Testis (tissue), 3 donors: Measurements from ENCODE around the gene UTP15. TPM values are rescaled to one million over a fixed set of nuclear protein-coding genes. Genes with fewer than 3 reads are reported as not detected.

Experiments used
- DNase-seq: peaks from one replicate; pipeline ENCODE4 v3.0.0-alpha.2; 2019
- H3K27ac ChIP-seq, 2 donors: fragments of 200-600 bp; sonication (generic); one replicate each; pipeline ENCODE4 v1.5.1; 2019
- H3K27me3 ChIP-seq: fragments of 200-600 bp; sonication (generic); one replicate; pipeline ENCODE4 v1.5.1; 2019
- H3K36me3 ChIP-seq: fragments of 200-600 bp; sonication (generic); one replicate; pipeline ENCODE4 v1.5.1; 2017; ENCODE audit warnings: low read depth; ENCODE audit errors: missing control alignments
- H3K4me1 ChIP-seq: fragments of 200-600 bp; sonication (generic); one replicate; pipeline ENCODE4 v1.5.1; 2019
- H3K4me3 ChIP-seq, 2 donors: fragments of 200-600 bp; sonication (generic); one replicate each; pipeline ENCODE4 v1.5.1; 2017 to 2019
- H3K9me3 ChIP-seq: fragments of 200-600 bp; sonication (generic); one replicate; pipeline ENCODE4 v1.5.1; 2017
- POLR2A ChIP-seq: fragments of 450-650 bp; IDR thresholded peaks from one replicate; pipeline ENCODE4 v1.6.1; 2017; ENCODE audit warnings: antibody characterized with exemption, mild to moderate bottlenecking, moderate library complexity
- WGBS, 2 donors: methylation state at CpG; one replicate each; pipeline ENCODE4 v1.1.5; 2018; 5-methylcytosine and 5-hydroxymethylcytosine counted together
- intact Hi-C: fragments of 100-400 bp; cut with DNase I; formaldehyde crosslinking; loops from one replicate; pipeline ENCODE4 v1.15.1; 2023; ENCODE audit warnings: low total_unique reads
- polyA plus RNA-seq: library from polyadenylated mRNA; stranded (reverse); fragments of 350-450 nt; fragmentation: Illumina TruSeq; extraction: RNeasy Lipid Tissue Mini Kit (QIAGEN cat#74804); gene quantifications from one replicate; pipeline ENCODE4 v1.2.3, GENCODE V29; 2014; ENCODE audit warnings: low read depth, low replicate concordance; ENCODE audit not compliant: insufficient read depth
- total RNA-seq, 2 donors: library from RNA; depleted of rRNA; stranded (reverse); fragments of >200 nt; gene quantifications; one replicate each; pipeline ENCODE4 v1.2.3, GENCODE V29; 2016
- TF ChIP-seq, protein P1 (sequence below), 3 experiments: fragments of 450-650 bp in 2 of 3; fragments of 200-600 bp in 1 of 3; sonication (generic) in 1 of 3; IDR thresholded peaks; one replicate each; pipeline ENCODE4 v1.5.1; 2016 to 2019; ENCODE audit warnings: antibody characterized with exemption in 3 of 3, mild to moderate bottlenecking in 2 of 3, moderate library complexity in 1 of 3

Gene UTP15
- total and polyA plus RNA-seq, 3 donors from 2014 or later: 11.4 to 36.7 (median 34.9) TPM

GRCh38 chr5:73544429-73545402 is 20.8 kb upstream of the UTP15 start:
- intact Hi-C loops: no loop called here
- Histone ChIP-seq H3K36me3 (no peaks in the 10 kb centered on the region), H3K27ac (no peak overlapping the region), H3K4me1 (no peaks in the 10 kb centered on the region), H3K27me3 (no peaks in the 10 kb centered on the region), H3K4me3 (no peak overlapping the region), H3K9me3 (no peaks in the 10 kb centered on the region)
- TF ChIP-seq POLR2A: no peak
- TF ChIP-seq, protein P1, sequence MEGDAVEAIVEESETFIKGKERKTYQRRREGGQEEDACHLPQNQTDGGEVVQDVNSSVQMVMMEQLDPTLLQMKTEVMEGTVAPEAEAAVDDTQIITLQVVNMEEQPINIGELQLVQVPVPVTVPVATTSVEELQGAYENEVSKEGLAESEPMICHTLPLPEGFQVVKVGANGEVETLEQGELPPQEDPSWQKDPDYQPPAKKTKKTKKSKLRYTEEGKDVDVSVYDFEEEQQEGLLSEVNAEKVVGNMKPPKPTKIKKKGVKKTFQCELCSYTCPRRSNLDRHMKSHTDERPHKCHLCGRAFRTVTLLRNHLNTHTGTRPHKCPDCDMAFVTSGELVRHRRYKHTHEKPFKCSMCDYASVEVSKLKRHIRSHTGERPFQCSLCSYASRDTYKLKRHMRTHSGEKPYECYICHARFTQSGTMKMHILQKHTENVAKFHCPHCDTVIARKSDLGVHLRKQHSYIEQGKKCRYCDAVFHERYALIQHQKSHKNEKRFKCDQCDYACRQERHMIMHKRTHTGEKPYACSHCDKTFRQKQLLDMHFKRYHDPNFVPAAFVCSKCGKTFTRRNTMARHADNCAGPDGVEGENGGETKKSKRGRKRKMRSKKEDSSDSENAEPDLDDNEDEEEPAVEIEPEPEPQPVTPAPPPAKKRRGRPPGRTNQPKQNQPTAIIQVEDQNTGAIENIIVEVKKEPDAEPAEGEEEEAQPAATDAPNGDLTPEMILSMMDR (IDR thresholded peaks at IDR 0.05): no peak
- 67 to 73% methylated on average over 9 of the region's 9 CpGs for WGBS, 2 donors
- DNase-seq: no peak

GRCh38 chr5:73545403-73545779 is 20.2 kb upstream of the UTP15 start:
- Histone ChIP-seq H3K36me3 (no peaks in the 10 kb centered on the region), H3K9me3 (no peaks in the 10 kb centered on the region), H3K4me1 (no peaks in the 10 kb centered on the region), H3K4me3 (no peak overlapping the region), H3K27me3 (no peaks in the 10 kb centered on the region), H3K27ac (no peak overlapping the region)
- TF ChIP-seq, protein P1 (IDR thresholded peaks at IDR 0.05): no peak
- TF ChIP-seq POLR2A: no peak
- WGBS, 2 donors: 76 to 88% methylated on average over 1 of the region's 1 CpG
- intact Hi-C loops: no loop called here
- DNase-seq: no peak

DNA sequence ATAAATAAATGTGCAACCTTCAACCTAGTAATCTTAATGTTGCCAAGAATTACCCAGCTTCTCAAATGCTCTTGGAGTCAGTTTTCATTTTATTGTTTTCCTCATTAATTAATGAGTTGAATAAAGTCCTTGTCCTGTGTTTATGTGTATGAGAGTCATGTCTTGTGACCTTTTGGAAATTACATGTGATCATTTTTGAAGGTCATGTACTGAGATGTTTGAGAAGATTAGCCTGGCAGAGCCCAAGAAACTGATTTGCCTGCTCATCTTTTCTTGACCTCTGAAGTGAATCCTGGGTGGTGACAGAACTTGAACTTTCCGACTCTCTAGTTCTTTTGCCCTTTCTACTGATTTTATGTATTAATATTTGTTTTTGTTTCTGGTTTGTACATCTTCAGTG is 15.5 kb upstream of the UTP15 start:
- intact Hi-C loops: no loop called here
- TF ChIP-seq POLR2A: no peak
- TF ChIP-seq, protein P1 (IDR thresholded peaks at IDR 0.05): no peak
- Histone ChIP-seq H3K27ac (no peak overlapping the region), H3K9me3 (no peaks in the 10 kb centered on the region), H3K4me3 (no peak overlapping the region), H3K27me3 (no peaks in the 10 kb centered on the region), H3K4me1 (no peaks in the 10 kb centered on the region), H3K36me3 (no peaks in the 10 kb centered on the region)
- 82 to 86% methylated on average over 1 of the region's 1 CpG for WGBS, 2 donors
- no peak for DNase-seq

DNA sequence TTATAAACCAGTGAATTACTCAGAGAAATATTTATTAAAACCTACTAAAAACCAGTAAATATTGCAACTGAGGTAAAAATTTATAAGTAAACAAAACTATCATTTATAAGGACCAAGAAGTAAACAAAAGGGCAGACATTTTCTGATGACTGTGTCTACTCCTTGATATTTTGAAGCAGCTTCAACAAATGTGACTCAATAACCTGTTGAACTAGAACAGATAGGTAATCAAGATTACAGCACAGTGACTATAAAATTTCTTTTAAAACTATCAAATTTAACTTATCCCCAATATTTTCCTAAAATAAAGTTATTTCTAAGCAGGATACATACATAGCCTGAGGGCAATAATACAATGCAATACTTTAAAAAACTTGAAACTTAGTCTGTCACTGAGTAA is 12.9 kb upstream of the UTP15 start:
- Histone ChIP-seq H3K9me3 (no peaks in the 10 kb centered on the region), H3K4me3 (no peak overlapping the region), H3K4me1 (no peaks in the 10 kb centered on the region), H3K27me3 (no peaks in the 10 kb centered on the region), H3K27ac (no peak overlapping the region), H3K36me3 (no peaks in the 10 kb centered on the region)
- intact Hi-C loops: no loop called here
- TF ChIP-seq POLR2A: no peak
- TF ChIP-seq, protein P1 (IDR thresholded peaks at IDR 0.05): no peak
- no peak for DNase-seq

DNA sequence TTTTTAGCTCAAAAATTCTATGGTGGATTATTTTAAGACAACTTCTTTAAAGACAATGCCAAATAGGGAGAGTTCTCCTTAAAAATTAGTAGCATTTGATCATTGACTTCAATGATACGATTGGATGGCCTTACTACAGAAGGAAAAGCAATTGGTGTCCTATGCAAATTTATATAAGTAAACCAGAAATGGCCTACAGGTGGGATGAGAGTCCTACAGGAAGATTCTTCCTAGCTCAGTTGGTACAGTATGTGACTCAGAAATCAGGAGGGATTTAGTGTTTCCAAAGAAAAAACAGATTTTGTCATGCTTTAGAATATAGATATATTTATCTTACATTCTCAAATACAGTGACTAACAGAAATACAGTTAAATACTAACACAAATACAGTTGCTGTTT is 6.6 kb upstream of the UTP15 start:
- WGBS, 2 donors: 87 to 94% methylated on average over 1 of the region's 1 CpG
- TF ChIP-seq, protein P1 (IDR thresholded peaks at IDR 0.05): no peak
- TF ChIP-seq POLR2A: no peak
- H3K36me3 ChIP-seq: no peaks in the 10 kb centered on the region

More for the DNA sequence above, 6.6 kb upstream of the UTP15 start:
- no peak for DNase-seq
- no peak overlapping the region for H3K4me3 ChIP-seq
- intact Hi-C loops: no loop called here
- H3K27me3 ChIP-seq: no peaks in the 10 kb centered on the region
- no peaks in the 10 kb centered on the region for H3K9me3 ChIP-seq
- H3K27ac ChIP-seq: no peak overlapping the region
- H3K4me1 ChIP-seq: no peaks in the 10 kb centered on the region
